Vagina (tissue), 2 donors: ENCODE data around the gene VTI1A.

Source experiments
- POLR2A ChIP-seq, 2 donors: fragments of 450-650 bp; IDR thresholded peaks; one replicate each; pipeline ENCODE4 v1.6.1; 2017; ENCODE audit warnings: antibody characterized with exemption in 2 of 2, mild to moderate bottlenecking in 2 of 2, moderate library complexity in 2 of 2
- TF ChIP-seq, protein P1 (sequence below), 3 experiments: fragments of 450-650 bp in 2 of 3; fragments of 200-600 bp in 1 of 3; sonication (generic) in 1 of 3; IDR thresholded peaks; one replicate each; pipeline ENCODE4 v1.5.1; 2017 to 2019; ENCODE audit warnings: antibody characterized with exemption in 3 of 3, mild to moderate bottlenecking in 2 of 3, moderate library complexity in 2 of 3

DNA sequence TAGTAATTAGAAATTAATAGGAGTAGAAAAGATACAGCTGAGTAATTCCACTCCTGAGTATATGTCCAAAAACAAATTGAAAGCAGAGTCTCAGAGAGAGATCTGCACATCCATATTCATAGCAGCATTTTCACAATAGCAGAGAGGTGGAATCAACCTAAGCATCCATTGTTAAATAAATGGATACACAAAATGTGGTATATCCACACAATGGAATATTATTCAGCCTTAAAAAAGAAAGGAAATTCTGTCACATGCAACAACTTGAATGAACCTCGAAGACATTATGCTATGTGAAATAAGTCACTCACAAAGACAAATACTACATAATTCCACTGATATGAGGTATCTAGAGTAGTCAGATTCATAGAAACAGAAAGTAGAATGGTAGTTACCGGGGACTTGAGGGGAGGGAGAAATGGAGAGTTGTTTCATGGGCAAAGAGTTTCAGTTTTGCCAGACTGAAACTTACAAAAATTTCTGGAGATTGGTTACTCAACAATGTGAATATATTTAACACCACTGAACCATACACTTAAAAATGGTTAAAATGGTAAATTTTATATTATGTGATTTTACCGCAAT, 18.4 kb downstream of the VTI1A start:
- TF ChIP-seq POLR2A (IDR thresholded peaks at IDR 0.05): no peak
- TF ChIP-seq, protein P1, sequence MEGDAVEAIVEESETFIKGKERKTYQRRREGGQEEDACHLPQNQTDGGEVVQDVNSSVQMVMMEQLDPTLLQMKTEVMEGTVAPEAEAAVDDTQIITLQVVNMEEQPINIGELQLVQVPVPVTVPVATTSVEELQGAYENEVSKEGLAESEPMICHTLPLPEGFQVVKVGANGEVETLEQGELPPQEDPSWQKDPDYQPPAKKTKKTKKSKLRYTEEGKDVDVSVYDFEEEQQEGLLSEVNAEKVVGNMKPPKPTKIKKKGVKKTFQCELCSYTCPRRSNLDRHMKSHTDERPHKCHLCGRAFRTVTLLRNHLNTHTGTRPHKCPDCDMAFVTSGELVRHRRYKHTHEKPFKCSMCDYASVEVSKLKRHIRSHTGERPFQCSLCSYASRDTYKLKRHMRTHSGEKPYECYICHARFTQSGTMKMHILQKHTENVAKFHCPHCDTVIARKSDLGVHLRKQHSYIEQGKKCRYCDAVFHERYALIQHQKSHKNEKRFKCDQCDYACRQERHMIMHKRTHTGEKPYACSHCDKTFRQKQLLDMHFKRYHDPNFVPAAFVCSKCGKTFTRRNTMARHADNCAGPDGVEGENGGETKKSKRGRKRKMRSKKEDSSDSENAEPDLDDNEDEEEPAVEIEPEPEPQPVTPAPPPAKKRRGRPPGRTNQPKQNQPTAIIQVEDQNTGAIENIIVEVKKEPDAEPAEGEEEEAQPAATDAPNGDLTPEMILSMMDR (IDR thresholded peaks at IDR 0.05): no peak
